ENCODE measurements around the gene DLST.

DNA sequence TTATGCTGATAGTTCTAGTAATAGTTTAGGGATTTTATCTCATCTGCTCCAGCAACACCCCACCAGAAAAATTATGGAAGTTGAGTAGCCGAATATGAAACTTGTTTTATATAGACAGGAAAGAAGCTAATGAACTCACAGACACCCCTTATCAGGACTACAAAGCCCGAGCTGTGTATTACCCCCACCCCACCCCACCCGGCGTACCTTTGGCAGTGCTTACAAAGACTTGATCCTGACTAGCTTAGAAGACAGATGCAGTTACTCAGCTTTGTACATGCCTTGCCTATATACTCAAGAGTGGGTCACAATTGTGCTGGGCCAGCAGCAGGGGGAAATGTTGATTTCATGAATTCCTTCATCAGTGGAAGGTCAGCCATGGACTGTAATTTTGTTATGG is 28.1 kb upstream of the DLST start:
- TF ChIP-seq, protein P1, sequence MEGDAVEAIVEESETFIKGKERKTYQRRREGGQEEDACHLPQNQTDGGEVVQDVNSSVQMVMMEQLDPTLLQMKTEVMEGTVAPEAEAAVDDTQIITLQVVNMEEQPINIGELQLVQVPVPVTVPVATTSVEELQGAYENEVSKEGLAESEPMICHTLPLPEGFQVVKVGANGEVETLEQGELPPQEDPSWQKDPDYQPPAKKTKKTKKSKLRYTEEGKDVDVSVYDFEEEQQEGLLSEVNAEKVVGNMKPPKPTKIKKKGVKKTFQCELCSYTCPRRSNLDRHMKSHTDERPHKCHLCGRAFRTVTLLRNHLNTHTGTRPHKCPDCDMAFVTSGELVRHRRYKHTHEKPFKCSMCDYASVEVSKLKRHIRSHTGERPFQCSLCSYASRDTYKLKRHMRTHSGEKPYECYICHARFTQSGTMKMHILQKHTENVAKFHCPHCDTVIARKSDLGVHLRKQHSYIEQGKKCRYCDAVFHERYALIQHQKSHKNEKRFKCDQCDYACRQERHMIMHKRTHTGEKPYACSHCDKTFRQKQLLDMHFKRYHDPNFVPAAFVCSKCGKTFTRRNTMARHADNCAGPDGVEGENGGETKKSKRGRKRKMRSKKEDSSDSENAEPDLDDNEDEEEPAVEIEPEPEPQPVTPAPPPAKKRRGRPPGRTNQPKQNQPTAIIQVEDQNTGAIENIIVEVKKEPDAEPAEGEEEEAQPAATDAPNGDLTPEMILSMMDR (IDR thresholded peaks at IDR 0.05), result no peak
- TF ChIP-seq TEAD4 (CRISPR knock-in tag; IDR thresholded peaks at IDR 0.05) (no peak), SOX15 (CRISPR knock-in tag; IDR thresholded peaks at IDR 0.05) (no peak), ESRRA (CRISPR knock-in tag; IDR thresholded peaks at IDR 0.05; ENCODE audit: borderline replicate concordance) (no peak), MYBL2 (CRISPR knock-in tag; IDR thresholded peaks at IDR 0.05) (no peak)
- TF ChIP-seq, protein P2, sequence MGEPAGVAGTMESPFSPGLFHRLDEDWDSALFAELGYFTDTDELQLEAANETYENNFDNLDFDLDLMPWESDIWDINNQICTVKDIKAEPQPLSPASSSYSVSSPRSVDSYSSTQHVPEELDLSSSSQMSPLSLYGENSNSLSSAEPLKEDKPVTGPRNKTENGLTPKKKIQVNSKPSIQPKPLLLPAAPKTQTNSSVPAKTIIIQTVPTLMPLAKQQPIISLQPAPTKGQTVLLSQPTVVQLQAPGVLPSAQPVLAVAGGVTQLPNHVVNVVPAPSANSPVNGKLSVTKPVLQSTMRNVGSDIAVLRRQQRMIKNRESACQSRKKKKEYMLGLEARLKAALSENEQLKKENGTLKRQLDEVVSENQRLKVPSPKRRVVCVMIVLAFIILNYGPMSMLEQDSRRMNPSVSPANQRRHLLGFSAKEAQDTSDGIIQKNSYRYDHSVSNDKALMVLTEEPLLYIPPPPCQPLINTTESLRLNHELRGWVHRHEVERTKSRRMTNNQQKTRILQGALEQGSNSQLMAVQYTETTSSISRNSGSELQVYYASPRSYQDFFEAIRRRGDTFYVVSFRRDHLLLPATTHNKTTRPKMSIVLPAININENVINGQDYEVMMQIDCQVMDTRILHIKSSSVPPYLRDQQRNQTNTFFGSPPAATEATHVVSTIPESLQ (CRISPR knock-in tag; IDR thresholded peaks at IDR 0.05), result no peak
